ENCODE measurements around the gene TECPR1.
A peak's percentile ranks its signal among the peaks of the same experiment; 100 is the strongest.

Gene TECPR1

GRCh38 chr7:98248156-98248555, 3.9 kb downstream of the TECPR1 start:
- DNase-seq = no peak

- no peak for DNase-seq
Measured at GRCh38 chr7:98244871-98245270, 7.2 kb downstream of the TECPR1 start.

- no peak for DNase-seq
Measured at GRCh38 chr7:98242934-98243333, 9.1 kb downstream of the TECPR1 start.

- DNase-seq = no peak
Measured at GRCh38 chr7:98242342-98242741, 9.7 kb downstream of the TECPR1 start.

- DNase-seq = no peak
Measured at GRCh38 chr7:98241674-98242241, 10.3 kb downstream of the TECPR1 start.

- peak; percentile 44 to 45 for DNase-seq
Measured at GRCh38 chr7:98240961-98241673, 10.9 kb downstream of the TECPR1 start.

- no peak for DNase-seq
Measured at GRCh38 chr7:98238976-98239375, 13.1 kb downstream of the TECPR1 start.

- DNase-seq = no peak
Measured at GRCh38 chr7:98238076-98238475, 14.0 kb downstream of the TECPR1 start.

- no peak for DNase-seq
Measured at GRCh38 chr7:98236355-98237185, 15.5 kb downstream of the TECPR1 start.

- DNase-seq = no peak
Measured at GRCh38 chr7:98235901-98236300, 16.1 kb downstream of the TECPR1 start.

- DNase-seq = no peak
Measured at GRCh38 chr7:98234429-98235147, 17.4 kb downstream of the TECPR1 start.

GRCh38 chr7:98233219-98234070, 18.6 kb downstream of the TECPR1 start:
- DNase-seq = no peak

- DNase-seq = no peak
Measured at GRCh38 chr7:98232799-98233198, 19.2 kb downstream of the TECPR1 start.

GRCh38 chr7:98232263-98232585, 19.8 kb downstream of the TECPR1 start:
- no peak for DNase-seq

- no peak for DNase-seq
Measured at GRCh38 chr7:98231493-98232262, 20.4 kb downstream of the TECPR1 start.

GRCh38 chr7:98230746-98231471, 21.1 kb downstream of the TECPR1 start:
- no peak for DNase-seq

GRCh38 chr7:98229991-98230745, 21.9 kb downstream of the TECPR1 start:
- DNase-seq = no peak

GRCh38 chr7:98229441-98229840, 22.6 kb downstream of the TECPR1 start:
- no peak for DNase-seq

GRCh38 chr7:98228801-98229200, 23.2 kb downstream of the TECPR1 start:
- DNase-seq = no peak

GRCh38 chr7:98227939-98228338, 24.1 kb downstream of the TECPR1 start:
- DNase-seq = no peak

All from activated T-cell treated with anti-CD3 and anti-CD28 coated beads, Interleukin-2, amount 50 U/mL, for 48 hours (primary cell).